ENCODE data around the gene CARD18. TPM values are rescaled to one million over a fixed set of nuclear protein-coding genes. Genes with fewer than 3 reads are reported as not detected.
"Not testable (repeated sequence)": the region's sequence is repeated elsewhere in the genome, so short reads cannot be mapped to it uniquely, and the experiment has no call there.

Gene CARD18
- total RNA-seq, 2 donors from 2014 or later, result not detected

GRCh38 chr11:105104292-105104691, 35.3 kb downstream of the CARD18 start:
- TF ChIP-seq, protein P1, sequence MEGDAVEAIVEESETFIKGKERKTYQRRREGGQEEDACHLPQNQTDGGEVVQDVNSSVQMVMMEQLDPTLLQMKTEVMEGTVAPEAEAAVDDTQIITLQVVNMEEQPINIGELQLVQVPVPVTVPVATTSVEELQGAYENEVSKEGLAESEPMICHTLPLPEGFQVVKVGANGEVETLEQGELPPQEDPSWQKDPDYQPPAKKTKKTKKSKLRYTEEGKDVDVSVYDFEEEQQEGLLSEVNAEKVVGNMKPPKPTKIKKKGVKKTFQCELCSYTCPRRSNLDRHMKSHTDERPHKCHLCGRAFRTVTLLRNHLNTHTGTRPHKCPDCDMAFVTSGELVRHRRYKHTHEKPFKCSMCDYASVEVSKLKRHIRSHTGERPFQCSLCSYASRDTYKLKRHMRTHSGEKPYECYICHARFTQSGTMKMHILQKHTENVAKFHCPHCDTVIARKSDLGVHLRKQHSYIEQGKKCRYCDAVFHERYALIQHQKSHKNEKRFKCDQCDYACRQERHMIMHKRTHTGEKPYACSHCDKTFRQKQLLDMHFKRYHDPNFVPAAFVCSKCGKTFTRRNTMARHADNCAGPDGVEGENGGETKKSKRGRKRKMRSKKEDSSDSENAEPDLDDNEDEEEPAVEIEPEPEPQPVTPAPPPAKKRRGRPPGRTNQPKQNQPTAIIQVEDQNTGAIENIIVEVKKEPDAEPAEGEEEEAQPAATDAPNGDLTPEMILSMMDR (IDR thresholded peaks at IDR 0.05), result no peak
- Histone ChIP-seq H3K36me3 (no peaks in the 10 kb centered on the region), H3K4me3 (no peak overlapping the region), H3K27me3 (no peaks in the 10 kb centered on the region), H3K4me1 (no peaks in the 10 kb centered on the region), H3K9me3 (no peaks in the 10 kb centered on the region), H3K27ac (no peak overlapping the region)
- DNase-seq (ENCODE audit: low spot score), result no peak

DNA sequence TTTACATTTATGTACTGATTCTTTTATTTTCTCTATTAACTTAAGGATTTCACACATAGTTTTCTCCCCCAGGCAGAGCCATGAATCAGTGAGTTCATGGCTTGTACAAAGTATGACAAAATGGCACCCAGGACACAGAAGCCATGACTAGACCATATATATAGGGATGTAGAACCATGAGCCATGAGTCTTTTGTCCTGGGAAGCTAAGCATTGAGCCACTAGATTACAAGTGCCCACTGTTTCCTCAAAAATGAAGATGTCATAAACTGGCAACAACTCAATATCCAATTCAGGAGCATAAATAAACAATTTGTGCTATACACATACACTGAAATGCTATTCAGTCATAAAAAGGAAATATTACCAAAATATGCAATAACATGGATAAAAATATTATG, 36.2 kb downstream of the CARD18 start:
- Histone ChIP-seq H3K36me3 (no peaks in the 10 kb centered on the region), H3K9me3 (no peaks in the 10 kb centered on the region), H3K4me1 (no peaks in the 10 kb centered on the region), H3K27me3 (no peaks in the 10 kb centered on the region), H3K27ac (no peak overlapping the region), H3K4me3 (no peak overlapping the region)
- TF ChIP-seq, protein P1 (IDR thresholded peaks at IDR 0.05), result no peak
- DNase-seq (ENCODE audit: low spot score), result no peak

DNA sequence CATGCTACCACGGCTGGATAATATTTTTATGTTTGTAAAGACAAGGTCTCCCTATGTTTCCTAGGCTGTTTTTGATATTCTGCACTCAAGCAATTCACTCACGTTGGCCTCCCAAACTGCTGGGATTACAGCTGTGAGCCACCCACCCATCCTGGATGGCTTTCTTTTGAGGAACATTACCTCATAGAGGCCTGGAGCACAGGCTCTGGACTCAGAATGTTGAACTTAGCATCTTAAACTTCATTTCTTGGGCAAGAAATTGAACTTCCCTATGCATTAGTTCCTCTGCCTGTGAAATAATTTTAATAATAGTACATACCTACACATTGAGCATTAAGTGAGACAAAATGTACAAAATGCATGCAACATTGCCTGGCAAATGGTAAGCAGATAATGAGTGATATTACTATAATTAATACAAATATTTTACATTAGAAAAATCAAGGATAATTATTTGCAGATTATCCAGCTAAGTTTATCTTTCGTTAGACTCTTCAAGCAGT, 37.4 kb downstream of the CARD18 start:
- not testable (repeated sequence) for H3K27ac ChIP-seq; DNase-seq (ENCODE audit: low spot score); H3K4me1 ChIP-seq; H3K4me3 ChIP-seq; H3K27me3 ChIP-seq; H3K9me3 ChIP-seq; H3K36me3 ChIP-seq

DNA sequence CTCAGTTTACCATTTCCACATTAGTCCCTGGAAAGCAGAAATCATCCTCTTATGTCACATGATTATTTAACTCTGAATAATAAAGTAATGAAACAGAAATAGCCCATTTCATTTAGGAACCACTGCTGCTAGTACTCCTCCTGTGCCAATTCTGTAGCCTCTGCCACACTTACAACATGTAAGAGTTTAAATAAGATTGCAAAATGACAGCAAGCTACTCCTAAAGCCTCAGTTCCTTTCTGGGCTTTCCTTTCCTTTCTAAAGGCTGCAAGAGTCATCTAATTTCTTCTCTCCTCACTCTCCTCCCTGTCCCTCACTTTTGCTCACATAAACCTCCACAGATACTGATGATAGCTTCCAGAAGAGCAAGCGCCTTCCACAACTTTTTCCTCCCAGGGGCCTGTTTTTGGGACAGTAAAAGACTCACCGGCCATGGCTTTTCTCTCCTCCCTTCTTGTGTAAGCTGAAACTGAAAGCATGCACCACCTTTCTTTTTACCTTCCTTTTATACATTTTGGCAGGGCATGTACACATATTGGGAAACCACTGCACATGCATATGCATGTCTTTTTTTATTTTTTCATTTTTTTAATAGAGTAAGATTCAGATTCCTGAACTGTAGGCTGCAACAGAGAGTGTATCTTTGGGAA, 38.5 kb downstream of the CARD18 start:
- no peaks in the 10 kb centered on the region for H3K36me3 ChIP-seq
- no peak overlapping the region for H3K27ac ChIP-seq
- H3K27me3 ChIP-seq, result no peaks in the 10 kb centered on the region
- no peak for DNase-seq (ENCODE audit: low spot score)
- no peaks in the 10 kb centered on the region for H3K9me3 ChIP-seq
- H3K4me1 ChIP-seq, result no peaks in the 10 kb centered on the region
- no peak overlapping the region for H3K4me3 ChIP-seq
- TF ChIP-seq, protein P1 (IDR thresholded peaks at IDR 0.05), result no peak

GRCh38 chr11:105100206-105100605, 39.4 kb downstream of the CARD18 start:
- Histone ChIP-seq H3K27me3 (no peaks in the 10 kb centered on the region), H3K9me3 (no peaks in the 10 kb centered on the region), H3K27ac (no peak overlapping the region), H3K36me3 (no peaks in the 10 kb centered on the region), H3K4me1 (no peaks in the 10 kb centered on the region), H3K4me3 (no peak overlapping the region)
- DNase-seq (ENCODE audit: low spot score), result no peak
- TF ChIP-seq, protein P1 (IDR thresholded peaks at IDR 0.05), result no peak

DNA sequence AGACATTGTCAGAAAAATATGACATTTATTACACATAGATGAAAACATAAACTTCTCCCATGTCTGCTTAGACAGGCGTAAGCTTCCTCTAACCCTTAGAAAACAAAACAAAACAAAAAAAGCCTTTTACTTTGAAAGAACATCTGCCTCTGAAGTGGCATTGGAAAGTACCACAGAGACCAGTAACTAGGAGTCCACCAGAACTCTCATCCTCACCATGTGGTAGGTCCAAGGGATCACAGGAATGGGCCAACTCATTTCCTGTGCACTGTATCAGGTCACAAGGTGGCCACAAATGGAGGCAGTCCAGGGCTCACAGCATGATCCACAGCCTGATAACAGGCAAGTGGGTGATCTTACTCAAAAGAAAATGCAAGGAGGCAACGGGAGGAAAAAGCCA, 40.0 kb downstream of the CARD18 start:
- not testable (repeated sequence) for H3K27ac ChIP-seq, H3K36me3 ChIP-seq, H3K27me3 ChIP-seq

More for the DNA sequence above, 40.0 kb downstream of the CARD18 start:
- DNase-seq (ENCODE audit: low spot score); H3K4me1 ChIP-seq; H3K9me3 ChIP-seq; H3K4me3 ChIP-seq: not testable (repeated sequence)

Data from right atrium auricular region (tissue), 2 donors.